CD4-positive, alpha-beta T cell treated with Interleukin-6 for 4 hours (primary cell): ENCODE data around the gene BROX.
"Not testable (repeated sequence)": the region's sequence is repeated elsewhere in the genome, so short reads cannot be mapped to it uniquely, and the experiment has no call there.

Source experiments
- DNase-seq: peaks from one replicate; pipeline ENCODE4 v3.0.0-alpha.2; 2020; ENCODE audit warnings: mixed read lengths

BROX gene

GRCh38 chr1:222732216-222733159 is 20.1 kb downstream of the BROX start:
- DNase-seq = no peak

GRCh38 chr1:222734740-222735139 is 22.4 kb downstream of the BROX start:
- no peak for DNase-seq

- no peak for DNase-seq
Measured at GRCh38 chr1:222736470-222736869, 24.1 kb downstream of the BROX start.

- no peak for DNase-seq
Measured at GRCh38 chr1:222736972-222737371, 24.6 kb downstream of the BROX start, which contains the start of gene FAM177B. Gene FAM177B, plus strand, starts transcription at chr1:222737202. Its CDS starts 9,344 bp downstream, at chr1:222746546.

DNA sequence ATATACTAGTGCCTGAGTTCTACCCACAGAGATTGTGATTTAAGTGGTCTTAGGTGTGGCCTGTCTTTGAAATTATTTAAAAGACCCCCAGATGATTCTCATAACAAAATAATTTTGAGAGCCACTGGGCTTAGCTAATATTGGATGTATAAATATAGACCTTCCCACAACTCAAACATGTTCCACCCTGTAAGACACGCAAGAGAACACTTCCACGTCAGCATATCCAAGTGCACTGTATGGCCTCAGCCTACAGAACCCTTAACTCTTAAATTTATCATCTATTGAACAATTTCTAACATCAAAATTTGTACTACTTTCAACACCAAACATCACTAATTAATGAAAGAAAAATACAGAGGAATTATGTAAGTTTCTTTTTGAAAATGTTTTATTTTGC is 27.1 kb downstream of the BROX start:
- DNase-seq = no peak

DNA sequence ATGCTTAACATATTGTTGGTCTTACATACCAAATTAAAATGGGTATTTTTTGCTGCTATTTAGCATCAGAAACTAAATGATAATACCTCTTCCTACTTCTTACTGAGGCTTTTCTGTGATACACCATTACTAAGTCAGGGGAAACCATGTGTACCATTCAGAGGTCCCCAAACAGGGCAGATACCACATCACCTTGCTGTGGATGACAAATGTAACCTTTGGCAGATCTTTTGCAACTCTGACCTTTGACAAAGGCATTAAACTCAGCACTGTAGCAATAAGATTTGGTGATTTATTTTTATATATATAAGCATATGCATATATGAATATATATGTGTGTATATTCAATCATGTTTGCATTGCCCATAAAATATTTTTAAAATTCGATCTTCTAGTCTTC is 27.6 kb downstream of the BROX start:
- no peak for DNase-seq

- not testable (repeated sequence) for DNase-seq
Measured at GRCh38 chr1:222741630-222742457, 29.5 kb downstream of the BROX start.

DNA sequence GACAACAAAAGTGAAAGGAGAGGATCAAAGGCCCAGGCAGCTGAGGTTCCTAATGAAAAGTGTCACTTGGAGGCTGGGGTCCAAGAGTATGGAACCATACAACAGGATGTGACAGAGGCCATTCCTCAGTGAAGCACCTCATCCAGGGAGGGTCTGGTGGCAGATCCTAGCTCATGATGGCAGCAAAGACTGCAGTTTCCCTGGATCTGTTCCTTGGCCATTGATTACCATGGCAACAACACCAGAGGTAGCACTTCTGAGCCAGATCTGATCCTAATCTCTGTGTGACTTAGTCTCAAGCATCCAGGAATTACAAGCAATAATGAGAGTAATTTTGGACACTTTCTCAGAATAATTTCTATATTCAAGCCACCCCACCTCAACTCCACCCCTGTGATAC is 37.6 kb downstream of the BROX start:
- DNase-seq = no peak

GRCh38 chr1:222750651-222751050 is 38.3 kb downstream of the BROX start:
- no peak for DNase-seq

DNA sequence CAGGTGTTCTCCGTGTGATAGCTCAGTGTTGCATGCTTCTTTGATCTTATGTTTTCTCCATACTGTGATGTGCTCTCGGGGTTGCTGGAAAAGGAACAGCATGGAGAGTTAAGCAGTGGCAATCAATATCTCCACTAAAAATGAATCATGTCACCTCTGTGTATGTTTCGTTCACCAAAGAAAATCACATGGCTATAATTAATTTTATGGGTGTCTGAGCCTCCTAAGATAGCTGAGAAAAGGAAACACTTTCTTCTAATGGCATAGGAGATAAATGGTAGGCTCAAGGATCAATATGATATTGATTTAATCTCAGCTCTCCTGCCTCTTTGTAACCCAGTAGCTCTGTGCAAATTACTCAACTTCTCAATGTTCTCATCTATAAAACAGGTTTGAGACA is 38.9 kb downstream of the BROX start:
- DNase-seq = no peak

DNA sequence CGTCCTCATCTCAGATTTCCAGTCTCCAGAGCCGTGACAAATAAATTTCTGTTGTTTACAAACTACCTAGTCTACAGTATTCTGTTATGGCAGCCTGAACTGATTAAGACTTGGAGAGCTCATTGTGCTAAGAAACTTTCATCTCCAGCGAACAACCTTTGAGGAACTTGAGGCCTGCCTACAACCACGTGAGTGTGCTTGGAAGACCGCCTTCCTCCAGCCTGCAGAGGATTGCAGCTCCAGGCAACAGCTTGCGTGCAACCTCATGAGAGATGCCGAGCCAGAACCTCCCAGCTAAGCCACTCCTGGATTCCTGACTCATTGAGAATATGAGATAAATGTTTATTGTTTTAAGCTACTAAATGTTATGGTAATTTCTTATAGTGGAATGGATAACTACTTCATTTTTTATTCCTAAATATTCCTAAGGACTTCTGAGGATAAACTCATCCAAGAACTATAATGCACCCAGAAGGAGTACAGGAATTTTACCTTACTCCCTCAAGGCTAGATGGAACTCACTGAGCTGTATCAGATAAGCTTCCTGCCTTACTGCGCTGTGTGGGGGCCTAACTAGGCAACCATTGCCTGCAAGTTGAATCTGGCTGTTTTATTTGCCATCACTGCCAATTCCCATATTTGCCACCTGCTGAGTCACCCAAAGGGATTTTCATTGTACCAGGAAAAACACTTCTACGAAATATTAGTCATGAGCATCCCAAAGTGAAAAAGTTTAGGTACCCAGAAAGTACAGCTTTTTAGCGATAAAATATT is 42.2 kb downstream of the BROX start:
- DNase-seq = no peak

- no peak for DNase-seq
Measured at GRCh38 chr1:222757646-222758268, 45.4 kb downstream of the BROX start.

DNA sequence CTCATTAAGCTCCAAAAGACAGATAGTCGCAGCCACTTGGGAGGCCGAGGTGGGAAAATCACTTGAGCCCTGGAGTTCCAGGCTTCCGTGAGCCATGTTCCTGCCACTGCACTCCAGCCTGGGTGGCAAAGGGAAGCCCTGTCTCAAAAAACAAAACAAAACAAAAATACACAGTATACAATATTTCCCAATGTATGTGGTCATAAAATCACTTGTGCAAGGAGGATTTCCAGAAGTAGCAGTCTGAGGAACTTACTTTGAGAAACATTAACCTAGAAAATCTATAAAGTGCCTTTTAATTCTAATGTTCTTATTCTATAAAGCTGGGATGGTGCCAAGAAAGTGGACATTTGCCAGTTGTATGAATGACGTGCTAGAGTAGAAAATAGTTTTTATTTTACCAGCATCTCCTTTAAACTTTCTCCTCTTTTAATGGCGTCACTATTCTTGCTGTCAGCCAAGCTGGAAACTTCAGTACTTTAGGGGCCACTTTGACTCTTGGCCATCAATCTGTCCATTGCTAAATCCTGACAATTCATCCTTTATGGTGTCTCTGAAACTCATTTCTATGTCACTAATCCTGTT is 47.2 kb downstream of the BROX start:
- no peak for DNase-seq

DNA sequence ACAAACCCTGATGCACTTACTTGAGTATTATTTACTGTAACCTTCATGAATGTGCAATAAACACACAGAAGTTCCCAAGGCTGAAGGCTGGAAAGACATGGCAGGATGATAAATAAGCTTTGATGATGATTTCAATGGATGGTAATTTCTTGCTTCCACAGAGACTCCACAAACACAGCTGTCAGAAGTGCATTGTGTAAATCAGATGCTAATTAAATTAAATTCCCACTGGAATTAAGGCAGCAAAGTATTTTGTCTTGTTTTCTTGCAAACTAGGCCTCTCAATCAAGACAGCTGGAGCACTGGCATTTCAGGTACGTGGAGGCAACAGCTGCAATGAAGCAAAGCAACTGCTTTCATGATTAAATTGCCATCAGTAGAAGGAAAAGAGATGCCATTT is 48.7 kb downstream of the BROX start:
- DNase-seq = no peak

GRCh38 chr1:222762178-222762577 is 49.8 kb downstream of the BROX start:
- DNase-seq = not testable (repeated sequence)

DNA sequence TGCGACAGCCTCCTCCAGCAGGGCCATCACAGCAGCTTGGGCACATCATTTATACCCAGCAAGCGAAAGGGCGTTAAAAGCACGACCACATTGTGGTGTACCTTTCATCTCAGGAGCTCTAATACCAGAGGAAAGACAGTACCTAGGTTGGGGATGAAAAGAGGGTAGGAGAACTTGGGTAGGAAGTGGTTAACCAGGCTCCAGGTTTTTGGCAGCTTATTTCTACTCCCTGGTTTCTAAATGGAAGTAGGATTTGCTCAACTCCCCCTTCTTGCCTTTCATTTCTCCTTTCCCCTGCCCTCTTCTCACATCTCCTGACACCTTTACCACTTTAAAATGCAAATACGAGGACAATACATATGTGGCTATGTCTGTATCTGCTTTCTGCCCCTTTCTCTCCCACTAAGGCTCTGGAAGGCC is 54.8 kb downstream of the BROX start:
- no peak for DNase-seq

GRCh38 chr1:222768592-222768991 is 56.2 kb downstream of the BROX start:
- no peak for DNase-seq

- no peak for DNase-seq
Measured at GRCh38 chr1:222769181-222769580, 56.8 kb downstream of the BROX start.

GRCh38 chr1:222769971-222770620 is 57.7 kb downstream of the BROX start:
- DNase-seq = no peak

GRCh38 chr1:222772996-222773379 is 60.6 kb downstream of the BROX start:
- peak; percentile 6 for DNase-seq

DNA sequence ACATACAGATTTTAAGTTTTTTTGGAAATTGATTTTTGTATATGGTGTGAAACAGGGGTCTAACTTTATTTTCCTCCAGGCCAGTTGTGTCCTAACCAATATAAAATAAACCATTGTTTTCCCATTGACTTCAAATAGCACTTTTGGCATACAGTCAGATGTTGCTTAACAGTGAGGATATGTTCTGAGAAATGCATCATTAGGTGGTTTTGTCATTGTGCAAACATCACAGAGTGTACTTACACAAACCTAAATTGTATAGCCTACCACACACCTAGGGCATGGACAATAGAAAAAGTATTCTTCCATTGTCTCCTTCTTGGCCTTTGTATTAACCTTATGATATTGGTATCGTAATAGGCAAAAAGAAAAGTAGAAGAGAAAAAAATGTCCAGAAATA is 65.1 kb downstream of the BROX start:
- DNase-seq = no peak

DNA sequence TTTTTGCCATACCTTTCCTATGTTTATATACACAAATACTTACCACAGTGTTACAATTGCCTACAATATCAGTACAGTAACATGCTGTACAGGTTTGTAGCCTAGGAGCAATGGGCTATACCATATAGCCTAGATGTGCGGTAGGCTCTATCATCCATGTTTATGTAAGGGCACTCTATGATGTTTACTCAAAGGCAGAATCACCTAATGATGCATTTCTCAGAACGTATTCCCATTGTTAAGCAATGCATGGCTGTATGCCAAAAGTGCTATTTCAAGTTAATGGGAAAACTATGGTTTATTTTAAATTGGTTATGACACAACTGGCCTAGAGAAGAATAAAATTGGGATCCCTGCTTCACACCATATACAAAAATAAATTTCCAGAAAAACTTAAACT is 65.6 kb downstream of the BROX start:
- no peak for DNase-seq
